ENCODE data around the gene SLC6A1.

Gene SLC6A1

DNA sequence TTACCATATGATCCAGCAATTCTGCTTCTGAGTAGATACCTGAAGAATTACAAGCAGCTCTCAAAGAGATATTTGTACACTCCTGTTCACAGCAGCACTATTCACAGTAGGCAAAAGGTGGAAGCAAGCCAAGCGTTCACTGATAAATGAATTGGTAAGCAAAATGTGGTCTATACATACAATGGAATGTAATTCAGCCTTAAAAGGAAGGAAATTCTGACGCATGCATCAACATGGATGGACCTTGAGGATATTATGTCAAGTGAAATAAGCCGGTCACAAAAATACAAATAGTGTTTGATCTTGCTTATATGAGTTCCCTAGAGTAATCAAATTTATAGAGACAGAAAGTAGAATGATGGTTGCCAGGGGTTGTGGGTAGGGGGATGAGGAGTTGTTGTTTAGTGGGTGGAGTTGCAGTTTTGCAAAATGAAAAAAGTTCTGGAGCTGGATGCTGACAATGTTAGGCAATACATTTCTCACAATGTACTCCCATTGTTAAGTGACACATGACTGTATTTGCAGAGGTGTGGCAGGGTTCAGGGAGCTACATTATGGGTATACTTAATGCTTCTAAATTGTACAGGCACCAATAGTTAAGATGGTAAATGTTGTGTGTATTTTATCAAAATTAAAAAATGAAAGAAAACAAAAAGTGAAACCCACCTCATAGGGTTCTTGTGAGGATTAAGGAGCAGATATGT is 26.7 kb downstream of the SLC6A1 start:
- DNase-seq (ENCODE audit: low read depth in 2 of 2) = no peak

DNA sequence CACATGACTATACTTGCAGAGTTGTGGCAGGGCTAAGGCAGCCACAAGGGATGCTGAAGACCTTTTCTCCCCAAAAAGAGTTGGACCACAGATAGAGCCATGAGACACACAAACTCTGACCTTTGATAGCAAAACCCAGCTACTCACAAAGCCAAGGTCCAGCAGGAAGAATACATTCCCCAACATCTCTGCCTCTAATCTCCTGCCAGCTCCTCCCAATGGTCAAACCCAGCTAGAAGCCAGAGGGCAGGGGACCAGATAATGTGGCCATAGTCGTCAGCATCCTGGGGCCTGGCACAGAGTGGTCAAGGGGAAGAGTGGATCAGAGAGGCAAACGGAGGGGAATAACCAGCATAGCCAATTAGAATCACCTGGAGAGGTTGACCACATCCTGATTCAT is 28.2 kb downstream of the SLC6A1 start:
- no peak for DNase-seq (ENCODE audit: low read depth in 2 of 2)

DNA sequence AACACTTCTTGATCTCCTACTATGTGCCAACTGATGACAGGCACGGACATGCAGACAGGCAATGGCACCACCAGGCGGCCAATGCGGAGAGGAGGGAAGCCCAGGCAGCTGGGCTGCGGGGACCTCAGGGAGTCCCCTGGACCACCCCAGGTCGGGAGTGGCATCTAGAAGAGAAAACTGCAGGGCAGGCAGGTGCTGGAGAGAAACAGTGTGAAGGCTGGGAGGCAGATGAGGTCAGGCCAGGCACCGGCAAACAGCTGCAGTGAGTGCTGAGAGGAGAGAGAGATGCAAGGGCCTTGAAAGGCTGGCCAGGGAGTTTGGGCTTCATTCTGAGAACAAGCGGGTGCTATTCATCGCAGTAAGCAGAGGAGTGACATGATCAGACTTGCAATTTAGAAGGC is 29.1 kb downstream of the SLC6A1 start:
- no peak for DNase-seq (ENCODE audit: low read depth in 2 of 2)

DNA sequence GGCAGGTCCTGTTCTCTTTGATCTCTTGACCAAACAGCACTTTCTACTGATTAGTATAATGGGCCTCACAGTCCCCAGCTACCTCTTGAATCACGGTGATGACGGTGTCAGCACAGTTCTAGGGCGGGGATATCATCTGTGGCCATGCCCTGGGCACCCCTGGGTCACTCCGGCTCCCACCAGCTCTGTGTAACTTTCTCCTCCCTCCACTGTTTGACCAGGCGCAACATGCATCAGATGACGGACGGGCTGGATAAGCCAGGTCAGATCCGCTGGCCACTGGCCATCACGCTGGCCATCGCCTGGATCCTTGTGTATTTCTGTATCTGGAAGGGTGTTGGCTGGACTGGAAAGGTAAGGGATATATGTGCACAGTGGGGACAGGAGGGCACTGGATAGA is 29.6 kb downstream of the SLC6A1 start:
- no peak for DNase-seq (ENCODE audit: low read depth in 2 of 2)

DNA sequence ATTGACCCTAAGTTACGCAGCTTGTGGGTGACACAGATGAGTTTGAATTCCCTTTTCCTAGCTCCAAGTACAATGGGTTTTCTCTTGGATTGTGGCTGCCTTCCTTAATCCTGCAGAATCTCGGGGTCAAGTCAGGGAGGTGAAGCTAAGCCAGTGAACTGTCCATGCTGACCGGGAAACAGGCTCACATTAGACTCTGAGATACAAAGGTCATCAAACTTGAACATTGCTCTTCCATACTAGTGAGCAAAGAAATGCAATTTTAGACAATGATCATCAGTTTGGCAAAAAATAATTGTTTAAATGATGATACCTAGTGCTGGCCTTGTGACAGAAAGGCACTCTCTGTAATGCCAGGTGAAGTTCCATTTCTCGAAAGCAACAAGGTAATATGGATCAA is 31.6 kb downstream of the SLC6A1 start:
- DNase-seq (ENCODE audit: low read depth in 2 of 2) = no peak

DNA sequence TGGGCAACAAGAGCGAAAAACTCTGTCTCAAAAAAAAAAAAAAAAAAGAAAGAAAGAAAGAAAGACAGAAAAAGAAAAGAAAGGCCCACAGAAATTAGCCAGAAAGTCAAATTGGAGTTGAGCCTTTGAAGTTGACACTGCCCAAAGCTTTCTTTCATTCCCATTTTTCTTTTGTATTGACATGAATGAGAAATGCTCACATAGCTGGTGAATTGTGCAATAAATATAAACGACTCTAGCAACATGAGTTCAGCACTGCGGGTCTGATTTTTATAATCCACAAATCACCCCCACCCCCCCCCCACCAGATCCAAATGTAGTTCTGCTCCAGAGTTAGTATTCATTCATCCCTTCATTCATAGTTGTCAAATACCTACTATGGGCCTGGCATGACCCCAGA is 37.4 kb downstream of the SLC6A1 start:
- DNase-seq (ENCODE audit: low read depth in 2 of 2) = no peak

DNA sequence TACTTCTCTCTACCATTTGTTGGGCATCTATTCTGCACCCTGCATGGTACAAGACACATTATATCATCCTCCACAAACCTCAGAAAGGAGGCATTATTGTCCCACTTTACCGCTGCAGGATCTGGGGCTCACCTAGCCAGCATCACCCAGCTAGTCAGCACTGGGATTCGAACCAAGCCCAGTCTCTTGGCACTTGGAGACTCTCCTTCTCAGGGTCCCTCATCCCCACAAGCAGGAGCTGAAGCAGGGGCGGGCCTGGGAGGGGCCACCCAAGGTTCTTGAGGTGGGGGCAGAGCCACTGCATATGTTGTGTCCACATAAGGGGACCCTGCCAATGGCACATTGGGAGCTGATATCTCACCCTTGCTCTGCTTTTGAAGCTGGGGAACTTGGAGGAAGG is 41.3 kb downstream of the SLC6A1 start:
- no peak for DNase-seq (ENCODE audit: low read depth in 2 of 2)

DNA sequence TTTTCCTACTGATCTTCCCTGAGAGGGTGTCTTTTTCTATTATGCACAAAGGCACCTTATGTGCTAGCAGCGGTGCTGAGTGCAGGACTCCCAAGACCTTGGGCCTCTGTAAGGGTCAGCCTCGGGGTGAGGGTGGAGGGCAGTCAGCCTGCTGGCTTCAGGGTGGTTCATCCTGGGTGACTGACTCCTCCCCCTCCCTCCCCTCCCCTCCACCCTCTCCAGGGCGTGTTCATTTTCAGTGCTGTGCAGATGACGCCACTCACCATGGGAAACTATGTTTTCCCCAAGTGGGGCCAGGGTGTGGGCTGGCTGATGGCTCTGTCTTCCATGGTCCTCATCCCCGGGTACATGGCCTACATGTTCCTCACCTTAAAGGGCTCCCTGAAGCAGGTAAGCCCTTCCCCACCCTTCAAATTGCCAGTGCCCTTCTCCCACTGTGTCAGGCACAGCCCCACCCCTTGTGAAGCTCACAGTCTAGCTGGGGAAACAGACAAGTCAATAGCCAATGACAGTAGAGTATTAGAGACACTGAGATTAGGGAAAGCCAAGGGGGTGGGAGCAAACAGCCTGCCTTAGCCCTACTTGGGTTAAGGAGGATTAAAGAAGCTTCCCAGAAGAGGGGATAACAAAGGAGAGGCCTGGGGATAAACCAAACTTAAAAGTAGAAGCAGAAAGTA is 41.9 kb downstream of the SLC6A1 start:
- DNase-seq (ENCODE audit: low read depth in 2 of 2) = no peak

DNA sequence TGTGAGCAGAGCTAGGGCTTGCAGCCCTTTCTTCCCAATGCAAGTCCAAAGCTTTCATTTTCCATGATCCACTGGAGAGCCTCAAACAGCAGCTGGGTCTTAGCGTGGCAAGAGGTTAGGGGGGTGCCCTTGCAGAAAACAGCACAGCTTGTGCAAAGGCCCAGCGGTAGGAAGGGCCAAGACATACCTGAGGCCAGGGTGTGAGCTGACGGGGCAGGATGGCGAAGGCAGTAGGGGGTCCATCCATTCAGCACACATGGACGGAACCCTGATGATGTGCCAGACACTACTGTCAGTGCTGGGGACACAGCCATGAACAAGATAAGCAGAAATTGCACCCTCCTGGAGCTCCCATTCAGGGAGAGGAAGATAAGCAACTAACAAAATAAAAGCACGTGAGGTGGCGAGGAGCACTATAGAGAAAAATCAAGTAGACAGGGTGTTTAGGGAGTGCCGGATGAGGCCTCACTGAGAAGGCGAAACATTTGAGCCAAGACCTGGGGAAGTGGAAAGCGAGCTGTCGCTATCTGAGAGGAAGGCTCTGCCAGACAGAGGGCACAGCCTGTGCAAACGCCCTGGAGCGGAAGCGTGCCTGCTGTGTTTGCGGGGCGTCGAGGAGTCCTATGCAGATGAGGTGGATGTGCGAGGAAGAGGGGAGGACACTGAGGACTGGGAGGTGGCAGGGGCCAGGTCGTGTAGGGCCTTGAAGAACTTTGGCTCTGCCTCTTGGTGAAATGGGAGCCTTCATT is 43.4 kb downstream of the SLC6A1 start:
- no peak for DNase-seq (ENCODE audit: low read depth in 2 of 2)

DNA sequence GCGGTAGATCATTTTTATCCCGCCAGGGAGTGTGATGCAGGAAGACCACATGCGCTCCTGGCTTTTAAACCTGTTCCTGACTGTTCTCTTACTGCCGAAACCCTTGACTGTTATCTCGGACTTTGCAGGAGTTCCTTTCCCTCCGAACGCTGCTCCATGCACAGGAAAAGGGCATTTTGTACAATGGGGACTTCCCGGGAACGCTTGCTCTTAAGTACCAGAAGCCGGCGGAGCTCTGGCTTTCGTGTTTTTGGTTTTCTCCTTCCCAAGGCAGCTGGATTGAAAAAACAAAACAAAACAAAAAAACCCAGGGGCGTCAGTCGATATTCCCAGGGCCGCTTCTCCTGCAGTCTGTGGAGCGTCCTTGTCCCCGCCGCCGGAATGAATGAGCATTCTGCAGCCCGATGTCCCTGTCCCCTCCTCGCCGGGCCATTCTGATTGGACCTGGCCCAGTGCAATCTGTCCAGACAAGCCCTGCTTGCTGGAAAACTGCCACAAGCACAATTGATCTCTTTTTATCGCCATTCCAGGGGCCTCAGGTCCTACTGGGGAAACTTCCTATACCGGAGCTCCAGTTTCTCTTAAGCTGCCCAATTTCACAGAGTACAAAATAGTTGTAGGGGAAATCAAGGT is 44.8 kb downstream of the SLC6A1 start:
- DNase-seq (ENCODE audit: low read depth in 2 of 2) = no peak

DNA sequence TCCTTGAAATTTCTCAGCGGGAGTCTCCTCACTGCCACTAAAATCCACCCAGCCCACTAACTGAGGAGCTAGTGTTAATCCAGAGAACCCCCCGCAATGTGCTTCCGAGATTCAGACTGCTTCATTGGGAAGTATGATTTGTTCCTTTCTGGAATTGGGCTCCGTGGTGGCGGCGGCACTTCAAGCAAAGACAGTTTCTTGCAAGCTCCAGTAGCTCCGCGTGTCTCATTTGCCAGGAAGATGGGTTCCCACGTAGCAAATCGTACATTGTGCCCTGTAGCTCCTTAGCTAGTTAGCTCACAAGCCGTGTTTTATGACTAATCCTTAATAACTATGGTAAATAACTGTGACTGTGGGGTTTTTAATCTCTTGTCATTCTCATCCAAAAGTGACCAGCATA is 45.4 kb downstream of the SLC6A1 start:
- no peak for DNase-seq (ENCODE audit: low read depth in 2 of 2)

DNA sequence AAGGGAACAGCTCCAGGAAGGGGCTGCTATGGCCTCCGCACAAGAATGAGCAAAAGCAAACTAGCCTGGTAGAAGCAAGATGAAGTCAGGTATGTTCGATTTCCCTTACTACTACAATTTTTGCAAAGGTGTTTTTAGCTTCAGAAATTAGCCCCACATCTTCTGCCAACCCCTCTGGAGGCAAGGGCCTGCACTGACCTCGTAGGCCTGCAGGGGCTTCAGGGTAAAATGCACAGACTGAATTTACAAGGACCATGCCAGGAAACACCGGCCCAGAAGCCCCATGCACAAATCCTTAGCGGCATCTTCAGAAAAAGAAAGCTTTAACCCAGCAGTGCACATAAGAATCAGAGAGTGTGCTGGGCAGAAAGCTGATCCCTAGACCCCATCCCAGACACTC is 53.0 kb downstream of the SLC6A1 start:
- DNase-seq (ENCODE audit: low read depth in 2 of 2) = no peak

DNA sequence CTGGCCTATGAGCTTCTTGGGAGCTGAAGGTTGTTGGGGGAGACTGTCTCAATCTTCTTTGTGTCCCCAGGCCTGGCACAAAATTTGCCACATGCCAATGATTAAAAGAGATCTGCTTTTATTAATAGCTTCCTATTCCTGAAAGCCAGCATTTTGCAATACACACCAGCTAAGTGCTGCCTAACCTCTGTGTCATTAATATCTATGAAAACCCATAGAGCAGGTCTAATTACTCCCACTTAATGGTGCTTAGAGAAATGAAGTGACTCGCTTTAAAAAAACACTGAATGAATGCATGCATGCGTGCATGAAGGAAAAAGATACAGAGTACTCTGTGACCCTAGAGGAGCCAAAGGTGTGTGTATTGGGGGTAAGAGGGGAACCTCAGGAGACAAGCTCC is 55.0 kb downstream of the SLC6A1 start:
- DNase-seq (ENCODE audit: low read depth in 2 of 2) = no peak

DNA sequence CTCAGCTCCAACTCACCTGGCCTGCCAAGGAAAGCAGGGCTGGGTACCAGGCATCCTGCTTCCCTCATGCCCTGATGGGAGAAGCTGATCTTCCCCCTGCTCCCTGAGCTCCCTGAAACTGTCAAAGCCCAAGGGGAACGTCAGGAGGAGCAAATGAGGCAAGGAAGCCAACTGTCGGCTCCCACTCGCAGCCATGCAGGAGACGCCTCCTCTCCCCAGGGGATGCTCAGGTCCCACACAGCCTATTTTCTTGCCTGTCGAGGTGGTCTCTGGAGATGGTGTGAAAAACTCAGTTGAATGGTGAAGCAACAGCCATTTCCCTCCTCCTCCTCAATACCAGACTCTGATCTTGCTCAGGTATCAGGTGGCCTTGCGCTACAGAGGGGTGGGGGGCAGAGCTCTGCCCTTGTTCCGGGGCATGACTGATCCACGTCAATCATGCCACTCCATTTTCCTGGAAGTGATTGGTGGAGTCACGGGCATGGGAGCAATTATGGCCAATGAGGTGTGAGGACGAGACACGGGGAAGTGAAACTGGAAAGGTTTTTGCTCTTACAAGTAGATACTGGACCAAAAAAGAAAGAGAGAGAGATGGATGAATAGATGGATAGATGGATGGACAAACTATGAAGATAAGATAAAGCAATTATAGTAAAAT is 58.2 kb downstream of the SLC6A1 start:
- DNase-seq (ENCODE audit: low read depth in 2 of 2) = no peak

DNA sequence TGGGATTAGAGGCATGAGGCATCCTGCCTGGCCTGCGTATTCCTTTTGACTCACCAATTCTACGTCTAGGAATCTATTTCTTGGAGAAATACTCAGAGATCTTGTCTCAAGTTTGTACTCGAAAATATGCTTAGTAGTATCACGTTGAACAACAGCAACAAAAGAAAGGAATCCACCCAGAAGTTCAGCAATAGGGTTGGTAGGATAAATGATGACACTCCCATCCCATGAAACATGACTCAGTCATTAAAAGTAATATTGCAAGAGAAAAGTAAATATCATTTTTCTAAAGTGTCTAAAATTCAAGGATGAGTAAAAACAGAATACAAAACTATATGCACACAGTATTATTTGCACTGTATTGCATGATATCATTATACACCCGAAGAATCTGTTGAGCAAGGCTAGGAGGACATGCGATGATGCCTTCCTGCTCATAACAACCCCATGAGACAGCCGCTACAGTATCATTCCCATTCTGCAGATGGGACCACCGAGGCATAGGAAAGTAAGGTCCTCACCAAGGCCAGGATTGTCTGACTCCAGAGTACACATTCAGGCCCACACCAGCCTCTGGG is 61.5 kb downstream of the SLC6A1 start:
- no peak for DNase-seq (ENCODE audit: low read depth in 2 of 2)

DNA sequence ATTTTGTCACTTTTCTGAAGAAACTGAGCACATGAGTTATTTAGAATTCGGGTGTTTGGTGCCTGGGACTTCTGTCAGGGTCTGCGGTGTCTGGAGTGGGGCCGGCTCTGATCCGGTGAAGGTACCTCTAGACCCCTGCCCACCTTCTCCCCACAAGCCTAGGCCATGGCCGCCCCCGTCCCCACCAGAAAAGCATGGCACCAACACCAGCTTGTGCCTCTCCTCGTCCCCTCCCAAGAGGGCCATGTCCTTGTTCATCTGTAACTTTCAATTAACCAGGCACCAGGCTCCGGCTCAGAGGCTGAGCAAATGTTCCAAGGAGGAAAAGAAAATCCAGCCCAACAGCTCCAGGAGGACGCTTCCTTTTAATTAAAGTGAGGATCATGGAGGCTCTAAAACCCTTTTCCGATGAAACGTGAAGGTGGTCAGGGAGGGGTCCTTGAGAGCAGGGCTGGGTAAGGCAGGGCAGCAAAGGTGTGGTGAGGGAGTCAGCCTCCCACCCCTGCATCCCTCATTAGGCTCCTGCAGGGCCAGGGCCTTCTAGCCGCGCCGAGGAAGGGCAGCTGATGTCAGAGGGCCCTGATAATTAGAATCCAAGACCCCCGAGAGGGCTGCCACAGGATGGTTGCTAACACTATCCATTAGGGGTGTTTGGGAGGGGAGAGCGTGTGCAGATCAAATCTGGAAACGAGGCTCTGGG is 62.3 kb downstream of the SLC6A1 start:
- no peak for DNase-seq (ENCODE audit: low read depth in 2 of 2)

DNA sequence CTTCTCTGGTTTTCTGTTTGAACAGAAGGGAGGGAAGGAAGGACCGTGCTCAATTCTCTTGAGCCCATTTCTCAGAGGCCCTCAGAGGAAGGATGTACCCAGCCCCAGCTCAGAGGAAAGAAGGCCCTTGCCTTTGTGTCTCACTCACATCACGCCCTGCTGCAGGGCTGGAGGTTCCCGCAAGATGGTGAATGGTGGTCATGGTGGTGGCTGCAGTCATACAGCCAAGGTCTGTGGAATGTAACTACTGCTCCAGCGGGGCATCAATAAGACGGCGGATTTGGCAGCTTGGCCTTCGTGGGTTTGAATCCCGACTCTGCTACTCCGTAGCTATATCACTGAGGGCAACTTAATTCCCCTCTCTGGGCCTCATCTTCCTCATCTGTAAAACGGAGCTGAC is 62.9 kb downstream of the SLC6A1 start:
- no peak for DNase-seq (ENCODE audit: low read depth in 2 of 2)

DNA sequence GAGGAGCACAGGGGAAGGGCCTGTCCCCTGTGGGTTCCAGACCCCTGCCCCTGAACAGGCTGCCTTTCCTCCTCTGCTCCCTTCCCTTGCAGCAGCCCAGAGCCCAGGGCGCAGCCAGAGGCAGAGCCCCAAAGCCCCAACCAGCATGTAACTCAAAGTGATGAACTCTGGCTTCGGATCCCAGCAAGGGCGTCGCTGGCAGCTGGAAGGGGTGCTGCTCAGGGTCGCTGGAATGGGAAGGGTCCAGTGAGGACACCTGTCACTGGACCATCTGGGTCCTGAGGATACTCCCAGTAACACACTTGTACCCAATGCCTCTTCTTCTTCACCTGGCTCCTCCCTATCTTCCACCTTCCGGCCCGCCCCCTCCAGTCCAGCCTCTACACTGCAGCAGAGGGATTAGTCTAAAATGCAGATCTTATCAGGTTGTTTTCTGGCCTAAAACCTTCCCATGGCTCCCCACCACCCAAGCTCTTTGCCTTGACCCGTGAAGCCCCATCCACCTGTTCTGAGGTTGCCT is 64.0 kb downstream of the SLC6A1 start:
- no peak for DNase-seq (ENCODE audit: low read depth in 2 of 2)

DNA sequence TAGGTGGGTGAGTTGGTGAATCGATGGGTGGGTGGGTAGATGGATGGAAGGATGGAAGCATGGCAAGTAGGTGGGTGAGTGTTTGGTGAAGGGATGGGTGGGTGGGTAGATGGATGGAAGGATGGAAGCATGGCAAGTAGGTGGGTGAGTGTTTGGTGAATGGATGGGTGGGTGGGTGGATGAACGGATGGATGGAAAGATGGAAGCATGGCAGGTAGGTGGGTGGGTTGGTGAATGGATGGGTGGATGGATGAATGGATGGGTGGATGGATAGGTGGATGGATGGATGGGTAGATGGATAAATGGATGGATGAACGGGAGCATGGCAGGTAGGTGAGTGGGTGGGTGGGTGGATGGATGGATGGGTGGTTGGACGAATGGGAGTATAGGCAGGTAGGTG is 65.1 kb downstream of the SLC6A1 start:
- DNase-seq (ENCODE audit: low read depth in 2 of 2) = no peak

DNA sequence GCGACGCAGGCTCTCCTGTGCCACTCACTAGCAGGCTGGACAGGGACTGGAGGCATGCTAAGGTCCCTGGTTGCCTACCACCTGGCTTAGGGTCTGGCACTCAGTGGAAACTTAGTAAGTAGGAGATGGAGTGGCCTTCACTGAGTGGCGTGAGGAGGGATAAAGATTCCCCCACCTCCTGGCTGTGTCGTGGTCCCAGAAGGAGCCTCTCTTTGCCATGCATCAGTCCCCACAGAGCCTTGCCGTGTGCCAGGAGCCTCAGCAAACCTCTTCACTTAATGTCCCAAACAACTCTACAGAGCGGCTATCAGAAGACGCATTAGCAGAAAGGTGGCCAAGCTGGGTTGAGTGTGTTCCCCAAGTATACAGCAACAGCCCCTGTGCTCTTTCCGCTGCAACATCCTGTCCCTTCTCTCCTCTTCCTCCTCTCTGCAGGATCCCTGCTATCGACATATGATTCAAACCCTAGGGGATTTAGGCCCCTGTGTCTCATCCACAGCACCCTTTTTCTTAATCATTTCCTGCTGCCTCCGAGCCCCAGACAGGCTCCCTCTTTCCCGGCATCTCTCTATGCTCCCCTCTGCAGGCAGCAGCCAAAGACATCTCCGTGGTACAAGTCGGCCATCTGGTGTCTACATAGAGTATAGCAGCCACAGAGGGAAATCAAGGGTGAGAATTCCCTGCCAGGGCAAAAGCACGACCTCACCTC is 66.7 kb downstream of the SLC6A1 start:
- peak in 1 of 2 donors; percentile 9 for DNase-seq (ENCODE audit: low read depth in 2 of 2)

Data from stimulated activated CD8-positive, alpha-beta memory T cell treated with anti-CD3 and anti-CD28 coated beads, Interleukin-15, amount 100 ng/mL, for 48 hours (primary cell).